ENCODE data around the gene MXRA7.

Gene MXRA7

GRCh38 chr17:76658242-76658662, 52.5 kb downstream of the MXRA7 start:
- Histone ChIP-seq H2AFZ (ENCODE audit: low read depth, low read length) (no peak overlapping the region), H3K4me3 (ENCODE audit: low read length) (no peak overlapping the region), H3K4me1 (ENCODE audit: low read length) (no peaks in the 10 kb centered on the region), H3K36me3 (replicated peaks; ENCODE audit: low read depth, low read length) (no peaks in the 10 kb centered on the region), H3K9me3 (ENCODE audit: insufficient read depth, low read length) (no peaks in the 10 kb centered on the region), H3K27me3 (ENCODE audit: low read depth, low read length) (no peaks in the 10 kb centered on the region), H3K79me2 (ENCODE audit: low read length) (no peaks in the 10 kb centered on the region), H3K4me2 (ENCODE audit: low read length) (no peak overlapping the region), H3K9ac (ENCODE audit: low read length) (no peak overlapping the region), H4K20me1 (ENCODE audit: insufficient read depth, low read length) (no peaks in the 10 kb centered on the region), H3K27ac (ENCODE audit: low read length) (no peak overlapping the region)
- TF ChIP-seq EZH2phosphoT487 (IDR thresholded peaks at IDR 0.05; ENCODE audit: low read depth) (no peak), CTCF (IDR thresholded peaks at IDR 0.05; ENCODE audit: low read depth, low read length) (no peak)

DNA sequence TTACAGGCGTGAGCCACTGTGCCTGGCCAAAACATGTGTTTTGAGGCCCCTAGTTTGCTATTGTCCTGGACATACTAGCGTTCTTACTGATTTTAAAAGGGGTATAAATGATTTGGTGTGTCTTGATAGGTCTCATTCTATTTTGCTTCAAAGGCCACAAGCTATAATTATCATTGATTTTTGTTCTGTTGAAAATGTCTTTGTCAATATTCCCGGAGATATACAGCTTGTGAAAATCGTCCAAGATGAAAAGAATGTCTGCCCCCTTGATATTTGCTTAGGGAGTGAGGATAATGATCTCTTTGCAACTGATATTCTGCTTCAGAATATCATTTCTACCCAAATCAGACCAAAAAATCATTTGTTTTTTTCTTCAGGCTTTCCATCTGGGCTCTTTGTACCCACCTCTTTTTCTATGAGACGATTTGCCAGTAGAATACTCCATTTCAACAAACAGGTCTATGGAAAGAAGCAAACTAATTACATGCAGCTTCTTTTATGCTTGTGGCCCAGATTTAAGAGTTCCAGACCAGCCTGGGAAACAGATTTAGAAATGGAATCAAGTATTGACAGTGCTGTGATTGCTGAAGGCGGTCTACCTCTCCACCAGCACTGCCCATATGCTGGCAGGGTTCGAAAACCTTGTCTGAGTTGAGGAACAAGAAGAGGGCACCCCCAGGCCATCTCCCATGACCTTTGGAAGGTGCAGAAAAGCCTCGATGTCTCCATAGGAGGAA, 53.1 kb downstream of the MXRA7 start:
- H3K4me2 ChIP-seq (ENCODE audit: low read length): no peak overlapping the region
- TF ChIP-seq EZH2phosphoT487 (IDR thresholded peaks at IDR 0.05; ENCODE audit: low read depth): no peak
- TF ChIP-seq CTCF (IDR thresholded peaks at IDR 0.05; ENCODE audit: low read depth, low read length): no peak
- H3K4me3 ChIP-seq (ENCODE audit: low read length): no peak overlapping the region
- no peaks in the 10 kb centered on the region for H3K27me3 ChIP-seq (ENCODE audit: low read depth, low read length)
- H3K27ac ChIP-seq (ENCODE audit: low read length): no peak overlapping the region
- H2AFZ ChIP-seq (ENCODE audit: low read depth, low read length): no peak overlapping the region
- H3K9me3 ChIP-seq (ENCODE audit: insufficient read depth, low read length): no peaks in the 10 kb centered on the region
- H3K36me3 ChIP-seq (replicated peaks; ENCODE audit: low read depth, low read length): no peaks in the 10 kb centered on the region
- no peaks in the 10 kb centered on the region for H4K20me1 ChIP-seq (ENCODE audit: insufficient read depth, low read length)
- no peaks in the 10 kb centered on the region for H3K4me1 ChIP-seq (ENCODE audit: low read length)
- no peaks in the 10 kb centered on the region for H3K79me2 ChIP-seq (ENCODE audit: low read length)
- H3K9ac ChIP-seq (ENCODE audit: low read length): no peak overlapping the region

GRCh38 chr17:76654408-76654807, 56.4 kb downstream of the MXRA7 start:
- Histone ChIP-seq H3K4me1 (ENCODE audit: low read length) (no peaks in the 10 kb centered on the region), H2AFZ (ENCODE audit: low read depth, low read length) (no peak overlapping the region), H3K27ac (ENCODE audit: low read length) (no peak overlapping the region), H3K79me2 (ENCODE audit: low read length) (no peaks in the 10 kb centered on the region), H3K4me3 (ENCODE audit: low read length) (no peak overlapping the region), H4K20me1 (ENCODE audit: insufficient read depth, low read length) (no peaks in the 10 kb centered on the region), H3K9me3 (ENCODE audit: insufficient read depth, low read length) (no peaks in the 10 kb centered on the region), H3K27me3 (ENCODE audit: low read depth, low read length) (peaks cover 7% of the 10 kb centered on the region; the same call in 1 of the 2 replicates), H3K9ac (ENCODE audit: low read length) (no peak overlapping the region), H3K36me3 (replicated peaks; ENCODE audit: low read depth, low read length) (no peaks in the 10 kb centered on the region), H3K4me2 (ENCODE audit: low read length) (no peak overlapping the region)
- TF ChIP-seq EZH2phosphoT487 (IDR thresholded peaks at IDR 0.05; ENCODE audit: low read depth): no peak
- no peak for TF ChIP-seq CTCF (IDR thresholded peaks at IDR 0.05; ENCODE audit: low read depth, low read length)

GRCh38 chr17:76650504-76650903, 60.3 kb downstream of the MXRA7 start:
- Histone ChIP-seq H3K9me3 (ENCODE audit: insufficient read depth, low read length) (no peaks in the 10 kb centered on the region), H3K36me3 (replicated peaks; ENCODE audit: low read depth, low read length) (no peaks in the 10 kb centered on the region), H3K27me3 (ENCODE audit: low read depth, low read length) (peaks cover 7% of the 10 kb centered on the region; the same call in 1 of the 2 replicates), H3K79me2 (ENCODE audit: low read length) (no peaks in the 10 kb centered on the region), H3K27ac (ENCODE audit: low read length) (no peak overlapping the region), H3K4me1 (ENCODE audit: low read length) (no peaks in the 10 kb centered on the region), H2AFZ (ENCODE audit: low read depth, low read length) (no peak overlapping the region), H3K9ac (ENCODE audit: low read length) (no peak overlapping the region), H4K20me1 (ENCODE audit: insufficient read depth, low read length) (no peaks in the 10 kb centered on the region), H3K4me2 (ENCODE audit: low read length) (no peak overlapping the region), H3K4me3 (ENCODE audit: low read length) (no peak overlapping the region)
- TF ChIP-seq CTCF (IDR thresholded peaks at IDR 0.05; ENCODE audit: low read depth, low read length) (no peak), EZH2phosphoT487 (IDR thresholded peaks at IDR 0.05; ENCODE audit: low read depth) (no peak)

Measured in OCI-LY3 (cell line).